GM12801 (cell line): ENCODE measurements around the gene IDI1.

Experiments used
- TF ChIP-seq, protein P1 (sequence below): IDR thresholded peaks from one replicate; pipeline ENCODE4 v1.5.1; 2011; ENCODE audit warnings: control low read depth; ENCODE audit not compliant: insufficient read length; ENCODE audit errors: extremely low read depth

Gene IDI1

GRCh38 chr10:1037098-1037497, 11.8 kb downstream of the IDI1 start:
- TF ChIP-seq, protein P1, sequence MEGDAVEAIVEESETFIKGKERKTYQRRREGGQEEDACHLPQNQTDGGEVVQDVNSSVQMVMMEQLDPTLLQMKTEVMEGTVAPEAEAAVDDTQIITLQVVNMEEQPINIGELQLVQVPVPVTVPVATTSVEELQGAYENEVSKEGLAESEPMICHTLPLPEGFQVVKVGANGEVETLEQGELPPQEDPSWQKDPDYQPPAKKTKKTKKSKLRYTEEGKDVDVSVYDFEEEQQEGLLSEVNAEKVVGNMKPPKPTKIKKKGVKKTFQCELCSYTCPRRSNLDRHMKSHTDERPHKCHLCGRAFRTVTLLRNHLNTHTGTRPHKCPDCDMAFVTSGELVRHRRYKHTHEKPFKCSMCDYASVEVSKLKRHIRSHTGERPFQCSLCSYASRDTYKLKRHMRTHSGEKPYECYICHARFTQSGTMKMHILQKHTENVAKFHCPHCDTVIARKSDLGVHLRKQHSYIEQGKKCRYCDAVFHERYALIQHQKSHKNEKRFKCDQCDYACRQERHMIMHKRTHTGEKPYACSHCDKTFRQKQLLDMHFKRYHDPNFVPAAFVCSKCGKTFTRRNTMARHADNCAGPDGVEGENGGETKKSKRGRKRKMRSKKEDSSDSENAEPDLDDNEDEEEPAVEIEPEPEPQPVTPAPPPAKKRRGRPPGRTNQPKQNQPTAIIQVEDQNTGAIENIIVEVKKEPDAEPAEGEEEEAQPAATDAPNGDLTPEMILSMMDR, result no peak

DNA sequence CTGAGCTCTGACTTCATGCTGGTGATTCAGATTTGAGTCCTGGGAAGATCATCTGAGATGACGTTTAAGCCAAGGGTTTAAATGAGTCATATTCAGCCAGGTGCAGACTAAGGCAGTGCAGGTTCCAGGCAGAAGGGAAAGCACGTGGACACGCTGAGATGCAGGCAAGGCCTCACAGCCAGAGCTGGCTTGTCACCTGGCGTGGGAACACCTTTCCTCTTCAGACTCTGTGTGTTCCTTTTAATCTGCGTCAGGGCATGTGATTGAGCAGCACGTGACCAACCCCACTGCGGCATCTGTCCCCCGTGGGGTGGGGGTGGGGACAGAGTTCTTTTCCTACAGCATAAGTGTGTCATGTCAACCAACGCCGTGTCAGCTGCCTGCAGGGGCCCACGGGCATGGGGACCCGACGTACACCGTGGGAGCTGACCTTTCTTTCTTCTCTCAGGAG, 12.6 kb downstream of the IDI1 start:
- TF ChIP-seq, protein P1, result no peak

GRCh38 chr10:1035201-1035600, 13.7 kb downstream of the IDI1 start:
- TF ChIP-seq, protein P1, result no peak

- TF ChIP-seq, protein P1, result no peak
These were observed 14.2 kb downstream of the IDI1 start for GRCh38 chr10:1034758-1035157.

GRCh38 chr10:1033601-1034000, 15.3 kb downstream of the IDI1 start:
- TF ChIP-seq, protein P1, result no peak

DNA sequence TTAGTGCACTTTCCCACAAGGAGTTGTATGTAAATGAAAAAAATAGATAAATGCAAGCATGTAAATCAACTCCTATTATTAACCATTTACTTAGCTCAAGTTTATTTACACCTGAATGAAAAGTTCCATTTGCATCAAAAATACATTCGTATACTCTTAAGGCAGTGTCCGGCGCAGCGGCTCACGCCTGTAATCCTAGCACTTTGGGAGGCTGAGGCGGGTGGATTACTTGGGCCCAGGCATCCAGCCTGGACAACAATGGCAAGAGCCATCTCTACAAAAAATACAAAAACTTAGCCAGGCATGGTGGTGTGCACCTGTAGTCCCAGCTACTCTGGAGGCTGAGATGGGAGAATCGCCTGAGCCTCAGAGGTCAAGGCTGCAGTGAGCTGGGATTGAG, 19.1 kb downstream of the IDI1 start:
- TF ChIP-seq, protein P1, result no peak

- TF ChIP-seq, protein P1, result no peak
These were observed 22.3 kb downstream of the IDI1 start for GRCh38 chr10:1026578-1026977.

- TF ChIP-seq, protein P1, result no peak
These were observed 23.2 kb downstream of the IDI1 start, which contains the start of gene IDI2 for GRCh38 chr10:1025683-1026082. Gene IDI2 (minus strand): TSS chr10:1025859. CDS start chr10:1024723, 1,136 bp downstream.
